ENCODE measurements around the gene SELENOH. TPM values are rescaled to one million over a fixed set of nuclear protein-coding genes. Genes with fewer than 3 reads are reported as not detected.

Gene SELENOH
- total RNA-seq, 1 experiment from 2014 or later, result 84.5 TPM

GRCh38 chr11:57785072-57785471 lies 43.8 kb downstream of the SELENOH start:
- Mint-ChIP-seq H3K27ac (ENCODE audit: low read depth, unreplicated experiment) (peak overlapping the region; percentile 31), H3K9me3 (ENCODE audit: unreplicated experiment) (no peaks in the 10 kb centered on the region), H3K27me3 (ENCODE audit: insufficient read depth, unreplicated experiment) (no peaks in the 10 kb centered on the region), H3K4me1 (ENCODE audit: insufficient read depth, unreplicated experiment) (peaks cover 37% of the 10 kb centered on the region), H3K4me3 (ENCODE audit: unreplicated experiment) (no peak overlapping the region), H3K36me3 (ENCODE audit: insufficient read depth, unreplicated experiment) (peaks cover 52% of the 10 kb centered on the region)
- intact Hi-C loops (cut with micrococcal nuclease), result no loop called here
- BruUV-seq (replicated peaks), result no TSS peak
- POLR2A ChIA-PET, result interaction anchor here (8.7 kb wide), 1 partner anchor 22 kb away, joined by 210 read pairs; the partner anchor contains the start of gene CTNND1
- CTCF ChIA-PET, result interaction anchor here (0.6 to 2.9 kb wide), 7 partner anchors 10 to 729 kb away, joined by 3 to 22 read pairs (median 5); no protein-coding TSS in a partner anchor
- TF ChIP-seq, protein P1, sequence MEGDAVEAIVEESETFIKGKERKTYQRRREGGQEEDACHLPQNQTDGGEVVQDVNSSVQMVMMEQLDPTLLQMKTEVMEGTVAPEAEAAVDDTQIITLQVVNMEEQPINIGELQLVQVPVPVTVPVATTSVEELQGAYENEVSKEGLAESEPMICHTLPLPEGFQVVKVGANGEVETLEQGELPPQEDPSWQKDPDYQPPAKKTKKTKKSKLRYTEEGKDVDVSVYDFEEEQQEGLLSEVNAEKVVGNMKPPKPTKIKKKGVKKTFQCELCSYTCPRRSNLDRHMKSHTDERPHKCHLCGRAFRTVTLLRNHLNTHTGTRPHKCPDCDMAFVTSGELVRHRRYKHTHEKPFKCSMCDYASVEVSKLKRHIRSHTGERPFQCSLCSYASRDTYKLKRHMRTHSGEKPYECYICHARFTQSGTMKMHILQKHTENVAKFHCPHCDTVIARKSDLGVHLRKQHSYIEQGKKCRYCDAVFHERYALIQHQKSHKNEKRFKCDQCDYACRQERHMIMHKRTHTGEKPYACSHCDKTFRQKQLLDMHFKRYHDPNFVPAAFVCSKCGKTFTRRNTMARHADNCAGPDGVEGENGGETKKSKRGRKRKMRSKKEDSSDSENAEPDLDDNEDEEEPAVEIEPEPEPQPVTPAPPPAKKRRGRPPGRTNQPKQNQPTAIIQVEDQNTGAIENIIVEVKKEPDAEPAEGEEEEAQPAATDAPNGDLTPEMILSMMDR (IDR thresholded peaks at IDR 0.05; ENCODE audit: unreplicated experiment), result no peak
- DNase-seq (ENCODE audit: unreplicated experiment), result no peak

DNA sequence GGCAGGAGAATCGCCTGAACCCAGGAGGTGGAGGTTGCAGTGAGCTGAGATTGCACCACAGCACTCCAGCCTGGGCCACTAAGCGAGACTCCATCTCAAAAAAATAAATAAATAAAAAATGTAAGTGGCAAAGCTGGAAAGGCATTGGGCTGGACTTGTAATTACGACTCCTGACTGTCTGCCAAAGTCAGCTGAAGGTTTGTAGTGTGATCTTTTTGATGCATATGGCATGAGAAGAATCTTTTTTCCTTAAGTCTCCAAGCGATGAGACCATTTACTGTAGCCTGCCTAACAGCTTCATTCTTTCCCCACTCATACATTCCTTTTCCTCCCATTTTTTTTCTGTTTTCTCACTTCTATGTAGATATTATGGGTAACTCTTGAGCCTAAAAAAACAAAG lies 45.1 kb downstream of the SELENOH start:
- DNase-seq (ENCODE audit: unreplicated experiment), result peak; percentile 22
- no TSS peak for BruUV-seq (replicated peaks)
- ChIA-PET POLR2A (interaction anchor here (0.7 to 8.7 kb wide), 8 partner anchors 8 to 1108 kb away, joined by 3 to 210 read pairs (median 3); partner anchors contain the start of genes CTNND1, SELENOH and ZDHHC5), CTCF (interaction anchor here (0.8 kb wide), 1 partner anchor 22 kb away, joined by 3 read pairs; no protein-coding TSS in a partner anchor)
- H3K27me3 Mint-ChIP-seq (ENCODE audit: insufficient read depth, unreplicated experiment), result no peaks in the 10 kb centered on the region
- no peak overlapping the region for H3K4me3 Mint-ChIP-seq (ENCODE audit: unreplicated experiment)
- H3K27ac Mint-ChIP-seq (ENCODE audit: low read depth, unreplicated experiment), result peak overlapping the region; percentile 81
- H3K36me3 Mint-ChIP-seq (ENCODE audit: insufficient read depth, unreplicated experiment), result peaks cover 43% of the 10 kb centered on the region
- peaks cover 41% of the 10 kb centered on the region for H3K4me1 Mint-ChIP-seq (ENCODE audit: insufficient read depth, unreplicated experiment)
- H3K9me3 Mint-ChIP-seq (ENCODE audit: unreplicated experiment), result no peaks in the 10 kb centered on the region
- TF ChIP-seq, protein P1 (IDR thresholded peaks at IDR 0.05; ENCODE audit: unreplicated experiment), result no peak
- intact Hi-C loops (cut with micrococcal nuclease), result no loop called here

DNA sequence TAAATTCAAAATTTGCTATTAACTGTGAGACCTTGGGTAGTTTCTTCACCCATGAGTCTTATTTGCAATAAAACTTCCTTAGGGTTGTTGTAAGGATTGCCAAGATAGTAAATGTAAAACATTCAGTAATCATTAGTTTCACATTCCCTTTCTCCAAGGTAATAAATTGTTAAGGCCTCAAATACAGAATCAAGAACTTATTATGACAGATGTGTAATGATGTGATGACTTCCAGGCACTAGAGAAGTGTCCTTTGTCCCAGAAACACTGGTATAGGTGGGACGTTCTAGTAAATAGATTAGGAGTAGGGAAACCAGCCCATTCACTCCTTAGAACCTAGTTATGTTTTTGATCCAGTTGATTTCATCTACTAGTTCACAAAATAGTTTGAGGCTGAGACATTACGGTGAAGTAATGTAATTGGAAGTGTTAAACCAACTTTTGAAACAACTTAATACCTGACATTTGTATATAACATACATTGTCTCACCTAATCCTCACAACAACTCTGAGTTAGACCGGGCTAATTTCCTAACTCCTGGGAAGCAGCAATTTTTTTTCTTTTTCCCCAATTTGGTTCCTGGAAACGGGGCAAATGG lies 45.8 kb downstream of the SELENOH start:
- no peaks in the 10 kb centered on the region for H3K27me3 Mint-ChIP-seq (ENCODE audit: insufficient read depth, unreplicated experiment)
- intact Hi-C loops (cut with micrococcal nuclease), result no loop called here
- no TSS peak for BruUV-seq (replicated peaks)
- H3K4me3 Mint-ChIP-seq (ENCODE audit: unreplicated experiment), result no peak overlapping the region
- TF ChIP-seq, protein P1 (IDR thresholded peaks at IDR 0.05; ENCODE audit: unreplicated experiment), result no peak
- DNase-seq (ENCODE audit: unreplicated experiment), result no peak
- H3K27ac Mint-ChIP-seq (ENCODE audit: low read depth, unreplicated experiment), result peak overlapping the region; percentile 81
- POLR2A ChIA-PET, result interaction anchor here (0.7 to 8.7 kb wide), 7 partner anchors 9 to 465 kb away, joined by 3 to 210 read pairs (median 10); partner anchors contain the start of genes CTNND1, SELENOH and ZDHHC5
- H3K36me3 Mint-ChIP-seq (ENCODE audit: insufficient read depth, unreplicated experiment), result peaks cover 44% of the 10 kb centered on the region
- CTCF ChIA-PET, result interaction anchor here (2.7 kb wide), 1 partner anchor 9 kb away, joined by 22 read pairs; no protein-coding TSS in a partner anchor
- H3K9me3 Mint-ChIP-seq (ENCODE audit: unreplicated experiment), result no peaks in the 10 kb centered on the region
- peaks cover 41% of the 10 kb centered on the region for H3K4me1 Mint-ChIP-seq (ENCODE audit: insufficient read depth, unreplicated experiment)

DNA sequence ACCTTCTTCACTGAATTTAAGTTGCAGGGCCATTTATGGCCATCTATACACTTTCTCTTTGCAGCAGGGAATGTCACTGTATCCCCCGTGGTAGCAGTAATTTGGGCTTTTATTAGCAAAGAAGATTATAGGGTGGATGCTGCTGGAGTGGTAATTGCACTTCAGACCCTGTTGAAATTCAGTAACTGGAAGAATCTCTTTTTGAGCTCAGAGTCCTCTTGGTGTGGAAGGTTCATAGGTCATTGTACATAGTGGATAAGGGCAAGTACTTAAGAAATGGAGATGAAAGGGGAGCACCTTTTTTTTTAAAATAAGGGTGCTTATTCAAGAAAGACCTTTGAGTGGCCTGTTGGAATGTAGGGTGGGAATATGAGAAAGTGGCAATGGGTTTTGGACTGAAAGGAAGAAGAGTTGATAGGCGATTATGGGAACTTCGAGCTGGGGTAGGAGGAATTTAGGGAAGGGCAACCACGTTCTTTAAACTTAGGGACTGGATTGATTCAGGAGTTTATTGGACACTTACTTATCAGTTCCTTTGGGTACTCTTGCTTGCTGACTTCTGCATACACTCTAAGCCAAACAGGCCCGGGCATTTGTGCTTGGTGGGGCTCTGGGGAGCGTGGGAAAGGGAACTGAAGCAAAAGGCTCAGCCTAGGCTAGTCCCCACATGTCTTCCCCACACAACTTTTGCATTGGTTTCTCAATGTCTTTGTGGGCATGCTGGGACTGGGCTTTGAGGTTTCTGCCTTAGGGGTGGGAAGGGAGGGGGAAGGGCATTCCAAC lies 46.8 kb downstream of the SELENOH start:
- peak; percentile 97 for DNase-seq (ENCODE audit: unreplicated experiment)
- Mint-ChIP-seq H3K9me3 (ENCODE audit: unreplicated experiment) (no peaks in the 10 kb centered on the region), H3K36me3 (ENCODE audit: insufficient read depth, unreplicated experiment) (peaks cover 36% of the 10 kb centered on the region), H3K4me1 (ENCODE audit: insufficient read depth, unreplicated experiment) (peaks cover 50% of the 10 kb centered on the region), H3K4me3 (ENCODE audit: unreplicated experiment) (peak overlapping the region; percentile 0), H3K27me3 (ENCODE audit: insufficient read depth, unreplicated experiment) (no peaks in the 10 kb centered on the region), H3K27ac (ENCODE audit: low read depth, unreplicated experiment) (peak overlapping the region; percentile 81)
- POLR2A ChIA-PET, result interaction anchor here (0.6 to 8.7 kb wide), 13 partner anchors 10 to 987 kb away, joined by 3 to 210 read pairs (median 3); partner anchors contain the start of genes CTNND1, SELENOH and ZDHHC5
- intact Hi-C loops (cut with micrococcal nuclease), result no loop called here
- TF ChIP-seq, protein P1 (IDR thresholded peaks at IDR 0.05; ENCODE audit: unreplicated experiment), result no peak
- BruUV-seq (replicated peaks), result TSS peak; percentile 51
- CTCF ChIA-PET, result interaction anchor here (0.7 to 6.1 kb wide), 9 partner anchors 10 to 498 kb away, joined by 3 to 62 read pairs (median 4); partner anchors contain the start of gene CTNND1
